Chondrocyte (in vitro differentiated cells): Measurements from ENCODE around the gene MYBL2. TPM values are rescaled to one million over a fixed set of nuclear protein-coding genes. Genes with fewer than 3 reads are reported as not detected.

ENCODE experiments used
- DNase-seq: peaks from one replicate; pipeline ENCODE4 v3.0.0; 2021; ENCODE audit warnings: mixed read lengths, low spot score
- H3K27ac Mint-ChIP-seq: one replicate; pipeline ENCODE4 v1.8.0; 2021; ENCODE audit warnings: mild to moderate bottlenecking, moderate library complexity, mixed read lengths; ENCODE audit not compliant: unreplicated experiment
- H3K27me3 Mint-ChIP-seq: 2 replicates; pipeline ENCODE4 v1.8.0; 2021; ENCODE audit warnings: low read depth, mixed read lengths
- H3K36me3 Mint-ChIP-seq: 2 replicates; pipeline ENCODE4 v1.8.0; 2021; ENCODE audit warnings: low read depth, mixed read lengths
- H3K4me1 Mint-ChIP-seq: 2 replicates; pipeline ENCODE4 v1.8.0; 2021; ENCODE audit warnings: low read depth, mild to moderate bottlenecking, mixed read lengths
- H3K4me3 Mint-ChIP-seq: one replicate; pipeline ENCODE4 v1.8.0; 2021; ENCODE audit warnings: mild to moderate bottlenecking, moderate library complexity, mixed read lengths; ENCODE audit not compliant: unreplicated experiment
- H3K9me3 Mint-ChIP-seq: 2 replicates; pipeline ENCODE4 v1.8.0; 2021; ENCODE audit warnings: low read depth, mixed read lengths
- total RNA-seq: library from RNA; stranded (reverse); gene quantifications from 3 replicates; pipeline ENCODE4 v1.2.1, GENCODE V29; 2021
- TF ChIP-seq, protein P1 (sequence below): fragments of 200-600 bp; sonication (generic); IDR thresholded peaks from 2 replicates; pipeline ENCODE4 v1.5.0; 2021; ENCODE audit warnings: antibody characterized with exemption, mild to moderate bottlenecking, moderate library complexity

MYBL2 gene
- total RNA-seq, 1 donor from 2014 or later, result 16.8 TPM

DNA sequence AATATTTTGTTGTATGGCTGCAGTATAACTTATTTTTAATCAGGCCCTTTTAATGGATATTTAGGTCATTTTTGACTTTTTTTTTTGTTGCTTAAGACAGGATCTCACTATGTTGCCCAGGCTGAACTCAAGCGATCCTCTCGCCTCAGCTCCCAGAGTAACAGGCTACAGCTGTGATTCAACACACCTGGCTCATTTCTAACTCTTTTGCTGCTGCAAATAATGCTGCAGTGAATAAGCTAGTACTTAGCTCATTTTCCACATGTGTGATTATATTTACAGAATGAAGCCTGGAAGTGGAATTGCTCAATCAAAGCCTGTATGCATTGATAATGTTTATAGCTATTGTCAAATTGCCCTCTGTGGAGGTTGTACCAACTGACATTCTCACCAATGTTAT, 58.8 kb downstream of the MYBL2 start:
- Mint-ChIP-seq H3K36me3 (no peaks in the 10 kb centered on the region), H3K4me1 (no peaks in the 10 kb centered on the region), H3K27ac (no peak overlapping the region), H3K9me3 (peaks cover 3% of the 10 kb centered on the region), H3K27me3 (peaks cover 7% of the 10 kb centered on the region), H3K4me3 (no peak overlapping the region)
- TF ChIP-seq, protein P1, sequence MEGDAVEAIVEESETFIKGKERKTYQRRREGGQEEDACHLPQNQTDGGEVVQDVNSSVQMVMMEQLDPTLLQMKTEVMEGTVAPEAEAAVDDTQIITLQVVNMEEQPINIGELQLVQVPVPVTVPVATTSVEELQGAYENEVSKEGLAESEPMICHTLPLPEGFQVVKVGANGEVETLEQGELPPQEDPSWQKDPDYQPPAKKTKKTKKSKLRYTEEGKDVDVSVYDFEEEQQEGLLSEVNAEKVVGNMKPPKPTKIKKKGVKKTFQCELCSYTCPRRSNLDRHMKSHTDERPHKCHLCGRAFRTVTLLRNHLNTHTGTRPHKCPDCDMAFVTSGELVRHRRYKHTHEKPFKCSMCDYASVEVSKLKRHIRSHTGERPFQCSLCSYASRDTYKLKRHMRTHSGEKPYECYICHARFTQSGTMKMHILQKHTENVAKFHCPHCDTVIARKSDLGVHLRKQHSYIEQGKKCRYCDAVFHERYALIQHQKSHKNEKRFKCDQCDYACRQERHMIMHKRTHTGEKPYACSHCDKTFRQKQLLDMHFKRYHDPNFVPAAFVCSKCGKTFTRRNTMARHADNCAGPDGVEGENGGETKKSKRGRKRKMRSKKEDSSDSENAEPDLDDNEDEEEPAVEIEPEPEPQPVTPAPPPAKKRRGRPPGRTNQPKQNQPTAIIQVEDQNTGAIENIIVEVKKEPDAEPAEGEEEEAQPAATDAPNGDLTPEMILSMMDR, result no peak
- DNase-seq, result no peak

DNA sequence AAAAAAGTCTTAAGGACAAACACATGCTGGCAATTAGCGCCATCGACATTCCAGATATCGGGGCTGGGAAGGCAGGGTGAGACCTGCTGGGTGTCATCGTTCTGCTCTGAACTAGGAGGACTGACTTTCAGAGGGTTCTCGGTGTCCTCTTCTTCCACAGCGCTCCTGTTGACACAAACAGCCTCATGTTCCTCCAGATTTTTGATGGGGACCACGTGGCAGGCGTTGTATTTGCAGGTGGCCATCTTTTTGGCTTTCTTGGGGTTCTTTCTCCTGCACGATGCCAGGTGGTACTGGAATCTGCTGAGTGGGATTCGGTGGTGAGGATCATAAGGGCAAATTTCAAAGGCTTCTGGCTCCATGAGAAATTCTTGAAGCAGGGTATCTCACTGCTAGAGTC, 59.4 kb downstream of the MYBL2 start:
- Mint-ChIP-seq H3K27me3 (peaks cover 7% of the 10 kb centered on the region), H3K27ac (no peak overlapping the region), H3K9me3 (peaks cover 3% of the 10 kb centered on the region), H3K4me3 (no peak overlapping the region), H3K36me3 (no peaks in the 10 kb centered on the region), H3K4me1 (no peaks in the 10 kb centered on the region)
- no peak for DNase-seq
- TF ChIP-seq, protein P1, result no peak

DNA sequence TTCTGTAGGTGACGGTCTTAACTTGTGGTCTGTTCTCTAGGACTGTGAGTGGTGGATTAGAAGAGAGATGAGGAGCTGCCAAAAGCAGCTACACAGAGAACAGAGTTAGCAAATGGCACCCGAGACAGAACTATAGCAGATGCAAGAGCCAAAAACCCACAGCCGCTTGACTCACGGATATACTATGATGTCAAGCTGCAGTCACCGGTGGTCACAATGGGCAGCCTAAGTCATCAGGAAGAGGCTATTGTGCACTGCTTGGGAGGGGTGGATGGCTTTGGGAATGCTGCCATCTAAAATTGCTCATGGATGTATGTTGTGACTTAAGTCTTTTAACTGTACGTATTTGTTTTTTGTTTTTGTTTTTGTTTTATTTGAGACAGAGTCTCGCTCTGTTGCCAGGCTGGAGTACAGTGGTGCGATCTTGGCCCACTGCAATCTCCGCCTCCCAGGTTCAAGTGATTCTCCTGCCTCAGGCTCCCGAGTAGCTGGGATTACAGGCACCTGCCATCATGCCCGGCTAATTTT, 60.0 kb downstream of the MYBL2 start, which contains the start of gene GTSF1L:
GTSF1L (minus strand) TSS at position 192 of the 528 bp plus-strand sequence. CDS start 308 bp downstream, outside the sequence.
- TF ChIP-seq, protein P1, result no peak
- no peak for DNase-seq
- Mint-ChIP-seq H3K27me3 (peaks cover 9% of the 10 kb centered on the region), H3K9me3 (peaks cover 3% of the 10 kb centered on the region), H3K27ac (no peak within 1 kb of the TSS), H3K36me3 (no peaks in the 10 kb centered on the region), H3K4me3 (no peak within 1 kb of the TSS), H3K4me1 (no peaks in the 10 kb centered on the region)

DNA sequence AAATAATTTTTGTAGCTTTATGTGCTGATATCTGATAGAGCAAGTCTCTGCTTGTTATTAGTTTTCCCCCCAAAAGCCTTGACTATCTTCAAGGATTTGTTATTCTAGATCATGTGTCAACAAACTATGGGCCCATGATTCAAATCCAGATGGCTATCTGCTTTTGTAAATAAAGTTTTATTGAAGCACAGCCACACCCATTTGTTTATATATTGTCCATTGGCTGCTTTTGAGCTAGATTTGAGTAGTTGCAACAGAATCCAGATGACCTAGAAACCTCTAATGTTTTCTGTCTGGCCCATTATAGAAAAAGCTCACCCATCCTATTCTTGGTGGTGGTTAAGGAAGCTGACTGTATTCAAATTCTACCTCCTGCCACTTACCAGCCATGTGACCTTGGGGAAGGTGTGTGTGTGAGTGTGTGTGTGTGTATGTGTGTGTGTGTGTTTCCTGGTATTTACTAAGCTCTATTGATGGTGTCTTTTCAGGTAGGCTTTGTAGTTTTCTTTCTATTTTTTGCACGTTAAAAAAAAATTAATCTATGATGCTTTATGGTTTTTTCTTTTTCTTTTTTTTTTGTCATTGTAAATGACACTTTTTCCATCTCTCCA, 61.2 kb downstream of the MYBL2 start:
- Mint-ChIP-seq H3K4me1 (no peaks in the 10 kb centered on the region), H3K27me3 (peaks cover 20% of the 10 kb centered on the region), H3K4me3 (no peak overlapping the region), H3K27ac (no peak overlapping the region), H3K36me3 (no peaks in the 10 kb centered on the region), H3K9me3 (peaks cover 3% of the 10 kb centered on the region)
- TF ChIP-seq, protein P1, result no peak
- DNase-seq, result no peak

DNA sequence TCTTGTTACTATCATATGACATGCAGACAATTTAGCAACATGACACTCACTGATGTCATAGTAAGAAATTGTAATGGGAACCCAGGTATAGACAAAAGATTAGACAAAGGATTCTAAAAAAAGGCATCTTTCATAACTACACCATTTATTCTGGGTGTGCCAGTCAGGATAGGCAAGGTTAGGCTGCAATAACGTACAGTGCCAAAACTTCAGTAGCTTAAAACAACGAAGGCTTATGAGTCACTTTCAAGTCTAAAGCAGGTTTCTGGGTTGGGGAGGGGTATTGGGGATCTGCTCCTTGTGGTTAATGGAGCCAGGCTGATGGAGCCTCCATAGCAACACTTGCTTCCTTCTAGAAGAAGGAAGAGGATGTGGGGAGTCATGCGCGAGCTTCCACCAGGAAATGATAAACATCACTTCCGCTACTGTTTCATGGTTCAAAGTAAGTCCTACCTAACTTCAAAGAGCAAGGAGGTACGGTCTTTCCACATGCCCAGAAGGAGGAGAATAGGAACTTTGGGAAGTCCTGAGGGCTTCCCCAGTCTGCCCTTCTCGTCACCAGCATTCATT, 61.9 kb downstream of the MYBL2 start:
- peaks cover 3% of the 10 kb centered on the region for H3K9me3 Mint-ChIP-seq
- H3K4me3 Mint-ChIP-seq, result no peak overlapping the region
- H3K36me3 Mint-ChIP-seq, result no peaks in the 10 kb centered on the region
- DNase-seq, result no peak
- no peaks in the 10 kb centered on the region for H3K4me1 Mint-ChIP-seq
- H3K27ac Mint-ChIP-seq, result no peak overlapping the region
- TF ChIP-seq, protein P1, result no peak
- H3K27me3 Mint-ChIP-seq, result peaks cover 25% of the 10 kb centered on the region
